ENCODE measurements around the gene PKD1L1.
"Not testable (repeated sequence)": the region's sequence is repeated elsewhere in the genome, so short reads cannot be mapped to it uniquely, and the experiment has no call there.

The PKD1L1 gene, protein sequence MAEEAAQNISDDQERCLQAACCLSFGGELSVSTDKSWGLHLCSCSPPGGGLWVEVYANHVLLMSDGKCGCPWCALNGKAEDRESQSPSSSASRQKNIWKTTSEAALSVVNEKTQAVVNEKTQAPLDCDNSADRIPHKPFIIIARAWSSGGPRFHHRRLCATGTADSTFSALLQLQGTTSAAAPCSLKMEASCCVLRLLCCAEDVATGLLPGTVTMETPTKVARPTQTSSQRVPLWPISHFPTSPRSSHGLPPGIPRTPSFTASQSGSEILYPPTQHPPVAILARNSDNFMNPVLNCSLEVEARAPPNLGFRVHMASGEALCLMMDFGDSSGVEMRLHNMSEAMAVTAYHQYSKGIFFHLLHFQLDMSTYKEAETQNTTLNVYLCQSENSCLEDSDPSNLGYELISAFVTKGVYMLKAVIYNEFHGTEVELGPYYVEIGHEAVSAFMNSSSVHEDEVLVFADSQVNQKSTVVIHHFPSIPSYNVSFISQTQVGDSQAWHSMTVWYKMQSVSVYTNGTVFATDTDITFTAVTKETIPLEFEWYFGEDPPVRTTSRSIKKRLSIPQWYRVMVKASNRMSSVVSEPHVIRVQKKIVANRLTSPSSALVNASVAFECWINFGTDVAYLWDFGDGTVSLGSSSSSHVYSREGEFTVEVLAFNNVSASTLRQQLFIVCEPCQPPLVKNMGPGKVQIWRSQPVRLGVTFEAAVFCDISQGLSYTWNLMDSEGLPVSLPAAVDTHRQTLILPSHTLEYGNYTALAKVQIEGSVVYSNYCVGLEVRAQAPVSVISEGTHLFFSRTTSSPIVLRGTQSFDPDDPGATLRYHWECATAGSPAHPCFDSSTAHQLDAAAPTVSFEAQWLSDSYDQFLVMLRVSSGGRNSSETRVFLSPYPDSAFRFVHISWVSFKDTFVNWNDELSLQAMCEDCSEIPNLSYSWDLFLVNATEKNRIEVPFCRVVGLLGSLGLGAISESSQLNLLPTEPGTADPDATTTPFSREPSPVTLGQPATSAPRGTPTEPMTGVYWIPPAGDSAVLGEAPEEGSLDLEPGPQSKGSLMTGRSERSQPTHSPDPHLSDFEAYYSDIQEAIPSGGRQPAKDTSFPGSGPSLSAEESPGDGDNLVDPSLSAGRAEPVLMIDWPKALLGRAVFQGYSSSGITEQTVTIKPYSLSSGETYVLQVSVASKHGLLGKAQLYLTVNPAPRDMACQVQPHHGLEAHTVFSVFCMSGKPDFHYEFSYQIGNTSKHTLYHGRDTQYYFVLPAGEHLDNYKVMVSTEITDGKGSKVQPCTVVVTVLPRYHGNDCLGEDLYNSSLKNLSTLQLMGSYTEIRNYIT (N-terminal part only)

DNA sequence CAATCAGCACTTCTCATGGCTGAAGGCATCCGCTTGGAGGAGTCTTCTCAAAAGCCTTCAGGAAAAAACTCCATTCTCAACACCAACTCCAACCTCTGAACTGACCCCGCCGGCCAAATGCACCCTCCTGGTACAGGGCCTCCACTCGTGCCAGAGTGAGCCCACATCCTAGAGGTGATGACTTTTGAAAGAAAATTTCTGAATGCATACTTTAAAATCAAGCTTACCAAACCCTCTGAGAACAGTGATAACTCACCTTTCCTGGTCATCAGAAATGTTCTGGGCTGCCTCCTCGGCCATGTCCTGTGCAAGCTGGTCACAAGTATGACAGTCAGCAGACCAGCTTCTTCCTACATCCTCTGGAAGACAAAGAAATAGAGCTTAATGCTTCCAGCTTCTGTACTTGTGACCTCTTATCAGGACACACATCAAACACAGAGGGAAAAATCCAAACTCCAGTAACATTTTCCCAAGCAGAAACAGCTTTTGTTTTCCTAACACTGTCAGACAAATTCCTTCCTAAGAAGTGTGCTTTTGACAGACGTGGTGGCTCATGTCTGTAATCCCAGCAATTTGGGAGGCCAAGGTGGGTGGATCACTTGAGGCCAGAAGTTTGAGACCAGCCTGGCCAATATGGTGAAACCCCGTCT, at the start of gene PKD1L1:
PKD1L1 (minus strand) TSS at position 326 of the 650 bp plus-strand sequence; CDS start at position 300, 26 bp downstream.
- Mint-ChIP-seq H3K4me3 (no peak within 1 kb of the TSS), H3K9me3 (no peaks in the 10 kb centered on the region), H3K27ac (no peak within 1 kb of the TSS), H3K4me1 (no peaks in the 10 kb centered on the region), H3K27me3 (no peaks in the 10 kb centered on the region), H3K36me3 (no peaks in the 10 kb centered on the region)

- Mint-ChIP-seq H3K27me3 (no peaks in the 10 kb centered on the region), H3K27ac (peak overlapping the region; percentile 90), H3K36me3 (no peaks in the 10 kb centered on the region), H3K4me1 (peaks cover 23% of the 10 kb centered on the region), H3K4me3 (peak overlapping the region; percentile 91), H3K9me3 (no peaks in the 10 kb centered on the region)
Measured at GRCh38 chr7:47992446-47992845, 44.2 kb upstream of the PKD1L1 start.

DNA sequence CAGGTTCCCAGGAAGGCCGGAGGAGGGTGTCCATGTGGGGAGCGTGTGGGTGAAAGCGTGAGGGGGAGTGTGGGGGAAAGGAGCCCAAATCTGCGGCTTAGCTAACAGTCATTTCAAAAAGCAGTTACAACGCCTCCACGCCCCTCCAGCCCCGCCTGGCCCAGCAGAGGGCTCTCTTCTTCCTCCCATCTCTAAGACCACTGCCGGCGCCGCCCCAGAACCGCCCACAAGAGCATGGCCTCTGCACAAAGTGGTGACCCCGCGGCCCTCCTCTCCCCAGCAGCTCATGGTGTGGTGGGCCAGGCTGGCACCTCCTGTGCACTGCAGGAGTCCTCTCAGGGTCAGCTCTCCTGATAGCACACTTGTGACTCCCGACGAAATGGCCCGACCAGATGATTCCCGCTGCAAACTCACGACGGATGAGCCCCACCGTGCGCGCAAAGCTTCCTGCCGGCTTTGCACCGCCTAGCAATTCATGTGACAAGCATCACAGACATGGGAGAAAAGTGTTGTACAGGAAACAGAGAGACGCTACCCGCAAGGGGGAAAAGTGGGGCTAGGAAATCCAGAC, 43.6 kb upstream of the PKD1L1 start:
- peak overlapping the region; percentile 90 for H3K27ac Mint-ChIP-seq
- H3K9me3 Mint-ChIP-seq: no peaks in the 10 kb centered on the region
- H3K27me3 Mint-ChIP-seq: no peaks in the 10 kb centered on the region
- peaks cover 23% of the 10 kb centered on the region for H3K4me1 Mint-ChIP-seq
- H3K4me3 Mint-ChIP-seq: peak overlapping the region; percentile 91
- no peaks in the 10 kb centered on the region for H3K36me3 Mint-ChIP-seq

DNA sequence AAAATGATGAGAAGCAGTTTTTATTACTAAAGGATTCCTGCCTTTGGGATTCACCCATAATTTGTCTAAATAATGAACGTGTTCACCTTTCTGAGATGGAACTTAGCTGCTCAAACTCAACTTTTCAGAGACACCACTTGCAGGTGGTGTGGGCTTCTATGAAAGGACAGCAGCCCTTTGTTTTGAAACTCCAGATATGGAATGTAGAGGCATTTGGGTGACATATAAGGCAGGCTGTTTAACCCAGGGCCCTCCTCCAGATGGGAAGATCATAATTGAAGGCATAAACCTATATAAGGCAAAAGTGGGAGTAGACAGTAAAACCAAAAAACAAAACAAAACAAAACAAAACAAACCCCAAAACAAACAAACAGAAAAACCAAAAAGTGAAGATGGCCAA, 43.0 kb upstream of the PKD1L1 start:
- Mint-ChIP-seq H3K4me1 (peaks cover 23% of the 10 kb centered on the region), H3K9me3 (no peaks in the 10 kb centered on the region), H3K27ac (peak overlapping the region; percentile 90), H3K27me3 (no peaks in the 10 kb centered on the region), H3K4me3 (peak overlapping the region; percentile 91), H3K36me3 (no peaks in the 10 kb centered on the region)

- no peaks in the 10 kb centered on the region for H3K36me3 Mint-ChIP-seq
- H3K27ac Mint-ChIP-seq: no peak overlapping the region
- peaks cover 23% of the 10 kb centered on the region for H3K4me1 Mint-ChIP-seq
- no peaks in the 10 kb centered on the region for H3K9me3 Mint-ChIP-seq
- H3K27me3 Mint-ChIP-seq: no peaks in the 10 kb centered on the region
- H3K4me3 Mint-ChIP-seq: peak overlapping the region; percentile 54
Measured at GRCh38 chr7:47990592-47990991, 42.3 kb upstream of the PKD1L1 start.

GRCh38 chr7:47989607-47990400, 41.5 kb upstream of the PKD1L1 start:
- not testable (repeated sequence) for H3K27ac Mint-ChIP-seq, H3K4me3 Mint-ChIP-seq, H3K27me3 Mint-ChIP-seq, H3K36me3 Mint-ChIP-seq, H3K9me3 Mint-ChIP-seq
- peaks cover 23% of the 10 kb centered on the region for H3K4me1 Mint-ChIP-seq

- Mint-ChIP-seq H3K9me3 (no peaks in the 10 kb centered on the region), H3K27me3 (no peaks in the 10 kb centered on the region), H3K4me1 (peaks cover 23% of the 10 kb centered on the region), H3K27ac (no peak overlapping the region), H3K4me3 (no peak overlapping the region), H3K36me3 (no peaks in the 10 kb centered on the region)
Measured at GRCh38 chr7:47988496-47989386, 40.5 kb upstream of the PKD1L1 start.

DNA sequence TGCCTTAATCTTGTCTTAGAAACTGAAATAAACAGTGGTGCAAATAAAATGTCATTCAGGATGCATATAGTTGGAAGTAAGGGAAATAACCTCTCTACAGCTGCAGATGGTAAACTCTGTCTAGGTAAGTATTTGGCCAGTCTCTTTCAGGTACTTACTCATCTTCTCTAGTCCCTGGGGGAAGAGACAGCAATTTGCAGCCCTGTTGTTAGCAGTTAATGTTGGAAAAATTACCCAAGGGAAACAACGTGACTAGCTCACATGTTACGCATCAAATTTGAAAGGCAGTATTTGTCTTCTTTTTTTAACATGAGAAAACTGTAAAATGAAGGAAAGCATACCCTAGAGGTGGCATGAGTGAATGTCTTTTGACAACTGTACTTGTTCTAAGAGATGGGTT, 34.3 kb upstream of the PKD1L1 start:
- H3K4me1 Mint-ChIP-seq: peaks cover 20% of the 10 kb centered on the region
- H3K36me3 Mint-ChIP-seq: peaks cover 10% of the 10 kb centered on the region
- no peaks in the 10 kb centered on the region for H3K9me3 Mint-ChIP-seq
- H3K27me3 Mint-ChIP-seq: no peaks in the 10 kb centered on the region
- no peak overlapping the region for H3K4me3 Mint-ChIP-seq
- no peak overlapping the region for H3K27ac Mint-ChIP-seq

DNA sequence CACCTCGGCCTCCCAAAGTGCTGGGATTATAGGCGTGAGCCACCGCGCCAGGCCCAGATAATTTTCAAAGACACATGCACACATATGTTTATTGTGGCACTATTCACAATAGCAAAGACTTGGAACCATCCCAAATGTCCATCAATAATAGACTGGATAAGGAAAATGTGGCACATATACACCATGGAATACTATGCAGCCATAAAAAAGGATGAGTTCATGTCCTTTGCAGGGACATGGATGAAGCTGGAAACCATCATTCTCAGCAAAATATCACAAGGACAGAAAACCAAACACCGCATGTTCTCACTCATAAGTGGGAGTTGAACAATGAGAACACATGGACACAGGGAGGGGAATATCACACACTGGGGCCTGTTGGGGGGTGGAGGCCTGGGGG, 32.4 kb upstream of the PKD1L1 start:
- not testable (repeated sequence) for H3K4me3 Mint-ChIP-seq, H3K27ac Mint-ChIP-seq, H3K9me3 Mint-ChIP-seq, H3K27me3 Mint-ChIP-seq
- Mint-ChIP-seq H3K4me1 (peaks cover 28% of the 10 kb centered on the region), H3K36me3 (peaks cover 13% of the 10 kb centered on the region)

GRCh38 chr7:47979832-47980181, 31.5 kb upstream of the PKD1L1 start:
- Mint-ChIP-seq H3K36me3 (peaks cover 13% of the 10 kb centered on the region), H3K4me3 (peak overlapping the region; percentile 93), H3K27me3 (no peaks in the 10 kb centered on the region), H3K27ac (peak overlapping the region; percentile 95), H3K9me3 (no peaks in the 10 kb centered on the region), H3K4me1 (peaks cover 28% of the 10 kb centered on the region)

DNA sequence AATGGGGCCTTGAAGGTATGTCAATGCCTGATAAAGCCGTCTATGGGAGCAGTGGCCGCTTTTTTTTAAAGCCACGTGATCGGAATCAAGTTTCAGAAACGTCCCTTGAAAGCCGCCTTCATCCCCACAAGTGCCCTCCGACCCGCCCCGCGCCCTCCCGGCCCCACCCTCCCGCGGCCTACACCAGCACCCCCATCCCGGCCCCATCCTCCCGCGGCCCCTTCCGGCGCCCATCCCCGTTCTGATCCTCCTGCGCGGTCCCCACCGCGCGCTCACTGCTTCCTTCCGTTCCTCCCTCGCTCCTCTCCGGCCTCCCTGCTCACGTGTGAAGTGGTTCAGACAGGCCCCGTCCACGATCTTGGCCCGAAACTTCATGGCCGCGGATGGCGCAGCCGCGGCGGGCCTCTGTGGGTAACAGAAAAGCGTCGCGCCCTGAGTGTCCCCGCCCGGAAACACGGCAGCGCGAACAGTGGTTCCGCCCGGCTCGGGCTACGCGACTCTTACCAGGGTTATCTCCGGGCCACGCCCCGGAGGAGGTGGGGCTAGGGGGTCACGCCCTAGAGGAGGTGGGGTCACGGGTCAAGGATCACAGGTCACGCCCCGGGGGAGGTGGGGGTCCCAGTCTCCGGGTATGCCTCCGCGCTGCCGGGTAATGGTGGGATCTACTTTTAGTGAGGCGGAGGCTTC, 31.0 kb upstream of the PKD1L1 start, which contains the start of gene HUS1:
HUS1 (minus strand) TSS at position 471 of the 687 bp plus-strand sequence; CDS start at position 375, 96 bp downstream.
- H3K36me3 Mint-ChIP-seq: peaks cover 14% of the 10 kb centered on the region
- no peaks in the 10 kb centered on the region for H3K27me3 Mint-ChIP-seq

DNA sequence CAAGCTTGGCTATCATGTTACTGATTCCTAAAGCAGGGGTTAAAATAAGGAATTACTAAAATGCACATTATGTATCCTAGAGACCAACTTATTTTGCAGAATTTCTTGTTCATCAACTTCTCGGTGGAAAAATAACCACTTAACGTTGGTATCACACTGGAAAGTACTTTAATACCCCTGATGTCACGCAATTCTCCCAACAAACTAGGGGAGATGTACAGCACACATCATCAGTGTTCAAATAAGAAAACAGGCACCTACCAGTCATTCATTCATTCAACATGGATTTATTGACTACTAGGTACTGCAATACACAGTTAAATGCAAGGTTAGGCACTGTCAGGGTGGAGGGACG, 30.5 kb upstream of the PKD1L1 start:
- Mint-ChIP-seq H3K27ac (peak overlapping the region; percentile 79), H3K4me1 (peaks cover 35% of the 10 kb centered on the region), H3K27me3 (no peaks in the 10 kb centered on the region), H3K9me3 (no peaks in the 10 kb centered on the region), H3K36me3 (peaks cover 17% of the 10 kb centered on the region), H3K4me3 (peak overlapping the region; percentile 93)

More for the DNA sequence above, 31.0 kb upstream of the PKD1L1 start, which contains the start of gene HUS1:
- peaks cover 29% of the 10 kb centered on the region for H3K4me1 Mint-ChIP-seq
- no peaks in the 10 kb centered on the region for H3K9me3 Mint-ChIP-seq
- peak within 1 kb of the TSS; percentile 93 for H3K4me3 Mint-ChIP-seq
- peak within 1 kb of the TSS; percentile 95 for H3K27ac Mint-ChIP-seq

- Mint-ChIP-seq H3K27ac (peak overlapping the region; percentile 17), H3K9me3 (no peaks in the 10 kb centered on the region), H3K27me3 (no peaks in the 10 kb centered on the region), H3K4me1 (peaks cover 64% of the 10 kb centered on the region), H3K36me3 (peaks cover 28% of the 10 kb centered on the region), H3K4me3 (no peak overlapping the region)
Measured at GRCh38 chr7:47973739-47974138, 25.5 kb upstream of the PKD1L1 start.
